Trophoblast cell (in vitro differentiated cells and primary cell): Measurements from ENCODE around the gene ATP6AP1.

ENCODE experiments used
- DNase-seq, 2 donors: peaks; one replicate each; pipeline ENCODE4 v3.0.0-alpha.2; 2016
- H2AFZ ChIP-seq: 2 replicates; pipeline ENCODE4 v1.6.1; 2013; ENCODE audit warnings: low read length, moderate library complexity, mild to moderate bottlenecking; ENCODE audit not compliant: insufficient read depth, poor library complexity
- H2AK5ac ChIP-seq: 2 replicates; pipeline ENCODE4 v1.6.1; 2013; ENCODE audit warnings: mild to moderate bottlenecking, low read length
- H2BK120ac ChIP-seq: 2 replicates; pipeline ENCODE4 v1.6.1; 2013; ENCODE audit warnings: low read length, mild to moderate bottlenecking, moderate library complexity; ENCODE audit not compliant: insufficient read depth, poor library complexity
- H2BK12ac ChIP-seq: 2 replicates; pipeline ENCODE4 v1.6.1; 2013; ENCODE audit warnings: mild to moderate bottlenecking, low read length, moderate library complexity
- H2BK5ac ChIP-seq: 2 replicates; pipeline ENCODE4 v1.6.1; 2013; ENCODE audit warnings: low read length, low read depth, moderate library complexity, mild to moderate bottlenecking; ENCODE audit not compliant: poor library complexity
- H3K14ac ChIP-seq: 2 replicates; pipeline ENCODE4 v1.6.1; 2013; ENCODE audit warnings: mild to moderate bottlenecking, low read length
- H3K18ac ChIP-seq: 2 replicates; pipeline ENCODE4 v1.6.1; 2013; ENCODE audit warnings: mild to moderate bottlenecking, low read length
- H3K23ac ChIP-seq: 2 replicates; pipeline ENCODE4 v1.6.1; 2013; ENCODE audit warnings: low read length
- H3K27ac ChIP-seq: 2 replicates; pipeline ENCODE4 v1.5.1; 2013; ENCODE audit warnings: low read depth, mild to moderate bottlenecking, inconsistent platforms, low read length, moderate library complexity
- H3K27me3 ChIP-seq: 2 replicates; pipeline ENCODE4 v1.6.1; 2013; ENCODE audit warnings: inconsistent platforms, mild to moderate bottlenecking, low read length, moderate library complexity; ENCODE audit not compliant: insufficient read depth
- H3K36me3 ChIP-seq, 2 experiments: 1 replicate in 1 of 2; 2 replicates in 1 of 2; pipeline ENCODE4 v1.6.1; 2013; ENCODE audit warnings: low read length in 2 of 2, mild to moderate bottlenecking in 2 of 2, moderate library complexity in 1 of 2; ENCODE audit not compliant: insufficient read depth in 2 of 2, control insufficient read depth in 1 of 2
- H3K4ac ChIP-seq: 2 replicates; pipeline ENCODE4 v1.6.1; 2013; ENCODE audit warnings: low read depth, mild to moderate bottlenecking, low read length, moderate library complexity
- H3K4me1 ChIP-seq, 2 experiments: 1 replicate in 1 of 2; 2 replicates in 1 of 2; pipeline ENCODE4 v1.6.1; 2013; ENCODE audit warnings: low read length in 2 of 2, mild to moderate bottlenecking in 2 of 2, moderate library complexity in 1 of 2; ENCODE audit not compliant: insufficient read depth in 2 of 2, control insufficient read depth in 1 of 2
- H3K4me2 ChIP-seq: 2 replicates; pipeline ENCODE4 v1.6.1; 2013; ENCODE audit warnings: inconsistent platforms, mild to moderate bottlenecking, low read length, moderate library complexity
- H3K4me3 ChIP-seq: 2 replicates; pipeline ENCODE4 v1.5.1; 2013; ENCODE audit warnings: mild to moderate bottlenecking, low read depth, low read length, inconsistent platforms
- H3K79me1 ChIP-seq: one replicate; pipeline ENCODE4 v1.6.1; 2013; ENCODE audit warnings: low read length
- H3K79me2 ChIP-seq: 2 replicates; pipeline ENCODE4 v1.6.1; 2013; ENCODE audit warnings: low read length, mild to moderate bottlenecking; ENCODE audit not compliant: control insufficient read depth, insufficient read depth, poor library complexity
- H3K9ac ChIP-seq: 2 replicates; pipeline ENCODE4 v1.6.1; 2013; ENCODE audit warnings: mild to moderate bottlenecking, low read length
- H3K9me3 ChIP-seq: 2 replicates; pipeline ENCODE4 v1.6.1; 2013; ENCODE audit warnings: low read depth, mild to moderate bottlenecking, control low read depth, inconsistent platforms, low read length; ENCODE audit not compliant: insufficient read depth
- H4K12ac ChIP-seq: 2 replicates; pipeline ENCODE4 v1.6.1; 2013; ENCODE audit warnings: low read depth, mild to moderate bottlenecking, low read length, moderate library complexity
- H4K8ac ChIP-seq: 2 replicates; pipeline ENCODE4 v1.6.1; 2013; ENCODE audit warnings: low read depth, mild to moderate bottlenecking, low read length, moderate library complexity
- H4K91ac ChIP-seq: one replicate; pipeline ENCODE4 v1.6.1; 2013; ENCODE audit warnings: low read depth, mild to moderate bottlenecking, low read length, moderate library complexity
- WGBS: extraction: QIAGEN DNeasy Blood & Tissue Kit; methylation state at CpG from one replicate; pipeline ENCODE4 v1.1.7; 2013; ENCODE audit warnings: missing lambda C conversion rate; ENCODE audit not compliant: insufficient read length, insufficient coverage; ENCODE audit errors: extremely low coverage; 5-methylcytosine and 5-hydroxymethylcytosine counted together

Gene ATP6AP1

GRCh38 chrX:154462396-154462795 is 33.9 kb downstream of the ATP6AP1 start:
- DNase-seq = no peak
- Histone ChIP-seq H3K79me1 (peaks cover 8% of the 10 kb centered on the region), H3K23ac (no peak overlapping the region), H3K27me3 (no peaks in the 10 kb centered on the region), H2BK12ac (no peak overlapping the region), H3K36me3 (peaks cover 69% of the 10 kb centered on the region in 2 experiments), H2AFZ (no peak overlapping the region), H2BK5ac (no peak overlapping the region), H3K9ac (no peak overlapping the region), H4K8ac (no peak overlapping the region), H3K4me3 (no peak overlapping the region), H3K79me2 (peaks cover 10% of the 10 kb centered on the region), H4K12ac (no peak overlapping the region), H3K27ac (no peak overlapping the region), H3K4me2 (no peak overlapping the region), H2AK5ac (no peak overlapping the region), H4K91ac (no peak overlapping the region), H3K18ac (no peak overlapping the region), H2BK120ac (no peak overlapping the region), H3K4me1 (peaks cover 0 to 10% of the 10 kb centered on the region in 2 experiments), H3K9me3 (no peaks in the 10 kb centered on the region), H3K14ac (no peak overlapping the region), H3K4ac (no peak overlapping the region)
- no CpG with 5 or more reads among the region's 8 CpGs for WGBS

- Histone ChIP-seq H3K27ac (no peak overlapping the region), H3K23ac (no peak overlapping the region), H4K8ac (no peak overlapping the region), H3K14ac (no peak overlapping the region), H2AFZ (no peak overlapping the region), H3K4me2 (no peak overlapping the region), H3K79me2 (peaks cover 6% of the 10 kb centered on the region), H3K4me3 (no peak overlapping the region), H2BK12ac (no peak overlapping the region), H3K4me1 (peaks cover 0 to 10% of the 10 kb centered on the region in 2 experiments), H2AK5ac (no peak overlapping the region), H3K18ac (no peak overlapping the region), H4K91ac (no peak overlapping the region), H3K9ac (no peak overlapping the region), H2BK5ac (no peak overlapping the region), H3K27me3 (no peaks in the 10 kb centered on the region), H3K9me3 (no peaks in the 10 kb centered on the region), H3K36me3 (peaks cover 82% of the 10 kb centered on the region in 2 experiments), H3K79me1 (peaks cover under 1% of the 10 kb centered on the region), H2BK120ac (no peak overlapping the region), H3K4ac (no peak overlapping the region), H4K12ac (no peak overlapping the region)
- DNase-seq = no peak
- WGBS = no CpG with 5 or more reads among the region's 36 CpGs
Measured at GRCh38 chrX:154463611-154464220, 35.2 kb downstream of the ATP6AP1 start.

- Histone ChIP-seq H3K14ac (no peak overlapping the region), H3K36me3 (peaks cover 94% of the 10 kb centered on the region in 2 experiments), H2BK12ac (no peak overlapping the region), H3K27me3 (no peaks in the 10 kb centered on the region), H3K27ac (no peak overlapping the region), H3K4ac (no peak overlapping the region), H4K8ac (no peak overlapping the region), H3K9ac (no peak overlapping the region), H3K4me3 (no peak overlapping the region), H3K9me3 (no peaks in the 10 kb centered on the region), H3K18ac (no peak overlapping the region), H2BK120ac (no peak overlapping the region), H2AFZ (no peak overlapping the region), H2AK5ac (no peak overlapping the region), H3K4me1 (peaks cover 0 to 2% of the 10 kb centered on the region in 2 experiments), H3K79me2 (no peaks in the 10 kb centered on the region), H4K91ac (no peak overlapping the region), H3K79me1 (no peaks in the 10 kb centered on the region), H3K4me2 (no peak overlapping the region), H4K12ac (no peak overlapping the region), H2BK5ac (no peak overlapping the region), H3K23ac (no peak overlapping the region)
- WGBS = no CpG with 5 or more reads among the region's 28 CpGs
- DNase-seq = no peak
Measured at GRCh38 chrX:154464806-154465365, 36.4 kb downstream of the ATP6AP1 start.

DNA sequence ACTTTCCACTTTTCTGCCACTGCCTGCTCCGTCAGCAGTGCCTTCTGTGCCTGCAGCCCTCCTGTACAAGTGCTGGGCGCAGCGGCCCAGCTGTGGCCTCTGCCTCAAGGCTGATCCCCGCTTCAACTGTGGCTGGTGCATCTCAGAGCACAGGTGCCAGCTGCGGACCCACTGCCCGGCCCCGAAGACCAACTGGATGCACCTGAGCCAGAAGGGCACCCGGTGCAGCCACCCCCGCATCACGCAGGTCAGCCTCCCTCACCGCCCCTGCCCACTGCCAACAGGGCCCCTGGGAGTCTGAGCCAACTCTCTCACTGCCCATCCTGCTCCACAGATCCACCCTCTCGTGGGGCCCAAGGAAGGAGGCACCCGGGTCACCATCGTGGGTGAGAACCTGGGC is 37.1 kb downstream of the ATP6AP1 start:
- H3K18ac ChIP-seq = no peak overlapping the region
- H4K12ac ChIP-seq = no peak overlapping the region
- DNase-seq = no peak
- H3K4me3 ChIP-seq = no peak overlapping the region
- no peak overlapping the region for H2AK5ac ChIP-seq
- no peaks in the 10 kb centered on the region for H3K4me1 ChIP-seq
- H3K23ac ChIP-seq = no peak overlapping the region
- no peaks in the 10 kb centered on the region for H3K79me2 ChIP-seq
- no peaks in the 10 kb centered on the region for H3K79me1 ChIP-seq
- H3K36me3 ChIP-seq = peaks cover 98% of the 10 kb centered on the region in 2 experiments
- H3K27me3 ChIP-seq = no peaks in the 10 kb centered on the region
- no peak overlapping the region for H2BK5ac ChIP-seq
- no peak overlapping the region for H4K8ac ChIP-seq
- H3K4me2 ChIP-seq = no peak overlapping the region
- H3K4ac ChIP-seq = no peak overlapping the region
- no CpG with 5 or more reads among the region's 14 CpGs for whole genome bisulfite sequencing
- no peak overlapping the region for H3K27ac ChIP-seq
- no peak overlapping the region for H2AFZ ChIP-seq
- H2BK120ac ChIP-seq = no peak overlapping the region
- H3K9me3 ChIP-seq = no peaks in the 10 kb centered on the region
- H4K91ac ChIP-seq = no peak overlapping the region
- no peak overlapping the region for H3K9ac ChIP-seq
- H3K14ac ChIP-seq = no peak overlapping the region
- H2BK12ac ChIP-seq = no peak overlapping the region
